Left ventricle myocardium inferior (tissue), 1 donor: ENCODE results near the gene LRCH3. TPM values are rescaled to one million over a fixed set of nuclear protein-coding genes. Genes with fewer than 3 reads are reported as not detected.
"Not testable (repeated sequence)": the region's sequence is repeated elsewhere in the genome, so short reads cannot be mapped to it uniquely, and the experiment has no call there.

Source experiments
- DNase-seq: peaks from one replicate; pipeline ENCODE4 v3.0.0-alpha.2; 2020
- H3K27ac ChIP-seq: fragments of 200-600 bp; replicated peaks from 2 replicates; pipeline ENCODE4 v1.8.0; 2021
- H3K27me3 ChIP-seq: fragments of 200-600 bp; 2 replicates; pipeline ENCODE4 v1.8.0; 2021; ENCODE audit warnings: low read depth
- H3K36me3 ChIP-seq: fragments of 200-600 bp; 2 replicates; pipeline ENCODE4 v1.8.0; 2021
- H3K4me1 ChIP-seq: fragments of 200-600 bp; 2 replicates; pipeline ENCODE4 v1.8.0; 2021
- H3K4me3 ChIP-seq: fragments of 200-600 bp; 2 replicates; pipeline ENCODE4 v1.8.0; 2021; ENCODE audit warnings: mild to moderate bottlenecking, moderate library complexity
- H3K9me3 ChIP-seq: fragments of 200-600 bp; replicated peaks from 2 replicates; pipeline ENCODE4 v1.8.0; 2021
- intact Hi-C: fragments of 100-400 bp; cut with micrococcal nuclease; formaldehyde crosslinking; loops from one replicate; pipeline ENCODE4 v1.11.0; 2022
- total RNA-seq: library from RNA; stranded (reverse); fragmentation: NEBNext Ultra II Directional; extraction: Animal tissue kit (Norgen Biotek cat#: 25700); gene quantifications from one replicate; pipeline ENCODE4 v1.2.1, GENCODE V29; 2021
- TF ChIP-seq, protein P1 (sequence below): fragments of 200-600 bp; IDR thresholded peaks from 2 replicates; pipeline ENCODE4 v1.8.0; 2021; ENCODE audit warnings: antibody characterized with exemption, mild to moderate bottlenecking, borderline replicate concordance
- donor health status: DM: no; HTN: yes; CAD: no; lungs with severe emphysema.

Gene LRCH3
- total RNA-seq, 1 donor from 2014 or later: 25.8 TPM

DNA sequence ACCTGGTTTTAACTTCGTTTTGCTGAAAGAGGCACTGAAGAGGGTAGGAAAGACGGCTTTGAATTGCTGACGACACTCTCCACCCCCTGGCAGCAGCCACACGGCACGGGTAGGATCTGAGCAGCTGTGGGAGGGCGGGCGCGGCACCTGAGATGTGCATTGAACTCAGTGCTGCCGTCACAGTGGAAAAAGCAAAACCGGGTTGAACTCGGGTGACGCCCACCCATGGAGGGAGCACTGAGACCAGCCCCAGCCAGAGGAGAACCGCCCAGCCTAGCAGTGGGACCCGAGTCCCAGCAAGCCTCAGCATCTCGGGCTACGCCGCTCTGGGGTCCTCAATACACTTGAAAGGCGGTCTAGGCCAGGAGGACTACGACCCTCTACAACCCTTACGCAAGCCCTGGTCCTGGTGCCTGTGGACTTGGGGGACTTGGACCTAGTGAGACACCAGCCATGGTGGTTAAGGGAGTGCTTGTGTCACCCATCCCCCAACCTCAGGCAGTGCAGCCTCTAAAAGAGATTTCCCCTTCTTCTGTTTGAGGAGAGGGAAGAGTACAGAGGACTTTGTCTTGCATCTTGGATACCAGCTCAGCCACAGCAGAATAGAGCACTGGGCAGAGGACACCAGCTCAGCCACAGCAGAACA, 108.9 kb downstream of the LRCH3 start:
- Histone ChIP-seq H3K27ac (no peak overlapping the region), H3K4me1 (no peaks in the 10 kb centered on the region), H3K27me3 (no peaks in the 10 kb centered on the region), H3K9me3 (no peaks in the 10 kb centered on the region), H3K36me3 (no peaks in the 10 kb centered on the region), H3K4me3 (no peak overlapping the region)
- intact Hi-C loops: no loop called here
- no peak for DNase-seq
- TF ChIP-seq, protein P1, sequence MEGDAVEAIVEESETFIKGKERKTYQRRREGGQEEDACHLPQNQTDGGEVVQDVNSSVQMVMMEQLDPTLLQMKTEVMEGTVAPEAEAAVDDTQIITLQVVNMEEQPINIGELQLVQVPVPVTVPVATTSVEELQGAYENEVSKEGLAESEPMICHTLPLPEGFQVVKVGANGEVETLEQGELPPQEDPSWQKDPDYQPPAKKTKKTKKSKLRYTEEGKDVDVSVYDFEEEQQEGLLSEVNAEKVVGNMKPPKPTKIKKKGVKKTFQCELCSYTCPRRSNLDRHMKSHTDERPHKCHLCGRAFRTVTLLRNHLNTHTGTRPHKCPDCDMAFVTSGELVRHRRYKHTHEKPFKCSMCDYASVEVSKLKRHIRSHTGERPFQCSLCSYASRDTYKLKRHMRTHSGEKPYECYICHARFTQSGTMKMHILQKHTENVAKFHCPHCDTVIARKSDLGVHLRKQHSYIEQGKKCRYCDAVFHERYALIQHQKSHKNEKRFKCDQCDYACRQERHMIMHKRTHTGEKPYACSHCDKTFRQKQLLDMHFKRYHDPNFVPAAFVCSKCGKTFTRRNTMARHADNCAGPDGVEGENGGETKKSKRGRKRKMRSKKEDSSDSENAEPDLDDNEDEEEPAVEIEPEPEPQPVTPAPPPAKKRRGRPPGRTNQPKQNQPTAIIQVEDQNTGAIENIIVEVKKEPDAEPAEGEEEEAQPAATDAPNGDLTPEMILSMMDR: no peak

DNA sequence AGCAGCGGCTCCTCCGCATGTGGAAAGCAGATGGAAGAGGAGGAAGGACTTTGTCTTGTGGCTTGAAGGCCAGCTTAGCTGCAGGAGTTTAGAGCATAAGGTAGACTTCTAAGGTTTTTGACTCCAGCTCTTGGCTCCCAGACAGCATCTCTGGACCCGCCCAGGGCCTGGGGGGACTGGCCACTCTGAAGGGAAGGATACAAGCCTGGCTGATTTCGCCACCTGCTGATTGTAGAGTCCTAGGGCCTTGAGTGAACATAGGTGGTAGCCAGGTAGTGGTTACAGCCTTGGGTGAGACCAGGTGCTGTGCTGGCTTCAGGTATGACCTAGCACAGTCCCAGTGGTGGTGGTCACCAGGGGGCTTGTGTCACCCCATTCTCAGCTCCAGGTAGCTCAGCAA, 110.6 kb downstream of the LRCH3 start:
- no peaks in the 10 kb centered on the region for H3K9me3 ChIP-seq
- no peak overlapping the region for H3K4me3 ChIP-seq
- no peaks in the 10 kb centered on the region for H3K36me3 ChIP-seq
- intact Hi-C loops: no loop called here
- peaks cover 6% of the 10 kb centered on the region for H3K4me1 ChIP-seq
- TF ChIP-seq, protein P1: no peak
- no peak for DNase-seq
- H3K27me3 ChIP-seq: no peaks in the 10 kb centered on the region
- H3K27ac ChIP-seq: no peak overlapping the region

DNA sequence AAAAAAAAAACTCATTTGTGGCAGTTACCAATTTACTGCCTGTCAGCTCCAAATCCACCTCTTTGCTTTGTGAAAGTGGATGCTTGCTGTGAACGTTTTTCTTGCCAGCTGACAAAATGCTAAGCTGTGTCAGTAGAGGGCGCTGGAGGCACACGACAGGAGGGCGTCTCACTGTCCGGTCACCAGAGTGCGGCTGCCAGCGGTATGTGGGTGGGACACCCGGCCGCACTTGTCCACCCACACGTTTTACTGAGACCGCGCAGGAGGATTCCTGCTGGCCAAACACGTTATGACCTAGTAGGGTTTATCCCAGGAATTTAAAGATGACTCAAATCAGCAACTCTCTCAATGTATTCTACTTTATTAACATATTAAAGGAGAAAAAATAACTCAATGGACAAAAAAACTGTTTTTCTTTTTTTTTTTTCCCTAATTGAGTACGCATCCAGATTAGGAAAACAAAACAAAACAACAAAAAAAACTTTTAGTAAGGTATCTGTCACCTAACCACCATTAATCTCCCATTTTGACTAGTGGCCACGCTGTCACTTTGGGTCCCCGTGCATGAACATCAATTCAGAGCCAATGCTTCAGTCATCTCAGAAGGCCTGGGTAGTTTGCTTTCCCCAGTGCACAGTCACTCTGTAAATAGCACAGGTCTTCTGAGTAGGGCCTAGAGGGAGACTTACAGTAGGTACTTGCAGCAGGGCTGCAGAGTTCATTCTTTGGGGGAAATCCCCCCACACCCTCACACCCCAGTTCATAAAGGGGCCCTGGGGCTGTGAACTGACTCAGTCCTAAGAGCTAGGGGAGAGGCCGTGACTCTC, 115.2 kb downstream of the LRCH3 start:
- Histone ChIP-seq H3K4me3 (peak overlapping the region; percentile 20), H3K36me3 (no peaks in the 10 kb centered on the region), H3K27ac (no peak overlapping the region), H3K27me3 (no peaks in the 10 kb centered on the region), H3K9me3 (no peaks in the 10 kb centered on the region), H3K4me1 (peaks cover 6% of the 10 kb centered on the region)
- TF ChIP-seq, protein P1: peak; percentile 94
- intact Hi-C loops: no loop called here
- peak; percentile 83 for DNase-seq

DNA sequence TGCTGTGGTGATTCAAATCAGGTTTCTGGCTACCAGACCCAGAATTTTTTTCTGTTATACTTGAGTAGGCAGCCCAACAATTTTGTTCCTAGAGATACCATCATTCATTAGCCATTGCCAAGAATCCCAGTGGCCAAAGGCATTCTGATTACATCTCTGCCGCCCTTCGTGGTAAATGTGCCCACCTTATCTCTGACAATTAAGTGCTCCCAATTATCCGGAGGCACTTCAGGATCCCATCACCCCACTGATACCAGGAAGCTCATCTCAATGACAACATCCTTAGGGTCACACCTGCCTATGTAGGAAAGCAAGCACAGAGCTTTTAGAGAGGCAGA, 115.8 kb downstream of the LRCH3 start:
- H3K4me3 ChIP-seq: no peak overlapping the region
- no peaks in the 10 kb centered on the region for H3K36me3 ChIP-seq
- peaks cover 6% of the 10 kb centered on the region for H3K4me1 ChIP-seq
- H3K9me3 ChIP-seq: no peaks in the 10 kb centered on the region
- TF ChIP-seq, protein P1: no peak
- no peak overlapping the region for H3K27ac ChIP-seq
- no peak for DNase-seq
- intact Hi-C loops: no loop called here
- no peaks in the 10 kb centered on the region for H3K27me3 ChIP-seq

DNA sequence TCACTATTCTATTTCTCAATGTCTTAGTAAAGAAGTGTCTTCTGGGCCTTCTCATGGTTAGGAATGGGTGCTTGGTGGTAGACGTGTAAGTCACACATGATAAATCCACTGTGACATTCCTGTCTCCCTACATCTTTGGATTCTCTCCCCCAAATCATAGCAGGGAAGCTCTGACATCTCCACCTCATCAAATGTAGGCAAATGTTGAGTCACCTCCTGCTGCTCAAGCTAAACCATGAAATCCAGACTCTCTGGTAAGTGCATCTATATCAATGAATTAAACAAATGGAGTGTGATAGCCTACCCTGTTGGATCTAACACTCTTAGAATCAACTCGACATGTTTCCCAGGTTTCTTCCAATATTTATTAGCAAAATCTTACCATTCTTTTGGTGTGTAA, 116.1 kb downstream of the LRCH3 start:
- no peak for DNase-seq
- Histone ChIP-seq H3K36me3 (no peaks in the 10 kb centered on the region), H3K27me3 (no peaks in the 10 kb centered on the region), H3K4me3 (no peak overlapping the region), H3K27ac (no peak overlapping the region), H3K9me3 (no peaks in the 10 kb centered on the region), H3K4me1 (peaks cover 6% of the 10 kb centered on the region)
- TF ChIP-seq, protein P1: no peak
- intact Hi-C loops: no loop called here

DNA sequence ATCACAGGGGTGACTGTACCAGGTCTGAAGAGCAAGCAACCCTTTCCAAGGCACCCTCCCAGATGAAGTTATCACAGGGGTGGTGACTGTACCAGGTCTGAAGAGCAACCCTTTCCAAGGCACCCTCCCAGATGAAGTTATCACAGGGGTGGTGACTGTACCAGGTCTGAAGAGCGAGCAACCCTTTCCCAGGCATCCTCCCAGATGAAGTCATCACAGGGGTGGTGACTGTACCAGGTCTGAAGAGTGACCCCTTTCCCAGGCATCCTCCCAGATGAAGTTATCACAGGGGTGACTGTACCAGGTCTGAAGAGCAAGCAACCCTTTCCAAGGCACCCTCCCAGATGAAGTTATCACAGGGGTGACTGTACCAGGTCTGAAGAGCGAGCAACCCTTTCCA, 117.5 kb downstream of the LRCH3 start:
- H3K27me3 ChIP-seq, H3K4me1 ChIP-seq, H3K4me3 ChIP-seq, DNase-seq, H3K36me3 ChIP-seq, H3K9me3 ChIP-seq, H3K27ac ChIP-seq, intact Hi-C loops: not testable (repeated sequence)
